Chondrocyte (in vitro differentiated cells): Measurements from ENCODE around the gene KIF6. TPM values are rescaled to one million over a fixed set of nuclear protein-coding genes. Genes with fewer than 3 reads are reported as not detected.
"Not testable (repeated sequence)": the region's sequence is repeated elsewhere in the genome, so short reads cannot be mapped to it uniquely, and the experiment has no call there.

ENCODE experiments used
- DNase-seq: peaks from one replicate; pipeline ENCODE4 v3.0.0; 2021; ENCODE audit warnings: mixed read lengths, low spot score
- H3K27ac Mint-ChIP-seq: one replicate; pipeline ENCODE4 v1.8.0; 2021; ENCODE audit warnings: mild to moderate bottlenecking, moderate library complexity, mixed read lengths; ENCODE audit not compliant: unreplicated experiment
- H3K27me3 Mint-ChIP-seq: 2 replicates; pipeline ENCODE4 v1.8.0; 2021; ENCODE audit warnings: low read depth, mixed read lengths
- H3K36me3 Mint-ChIP-seq: 2 replicates; pipeline ENCODE4 v1.8.0; 2021; ENCODE audit warnings: low read depth, mixed read lengths
- H3K4me1 Mint-ChIP-seq: 2 replicates; pipeline ENCODE4 v1.8.0; 2021; ENCODE audit warnings: low read depth, mild to moderate bottlenecking, mixed read lengths
- H3K4me3 Mint-ChIP-seq: one replicate; pipeline ENCODE4 v1.8.0; 2021; ENCODE audit warnings: mild to moderate bottlenecking, moderate library complexity, mixed read lengths; ENCODE audit not compliant: unreplicated experiment
- H3K9me3 Mint-ChIP-seq: 2 replicates; pipeline ENCODE4 v1.8.0; 2021; ENCODE audit warnings: low read depth, mixed read lengths
- CTCF ChIP-seq: fragments of 200-600 bp; sonication (generic); IDR thresholded peaks from 2 replicates; pipeline ENCODE4 v1.5.0; 2021; ENCODE audit warnings: antibody characterized with exemption, mild to moderate bottlenecking, moderate library complexity
- total RNA-seq: library from RNA; stranded (reverse); gene quantifications from 3 replicates; pipeline ENCODE4 v1.2.1, GENCODE V29; 2021

The KIF6 gene
- total RNA-seq, 1 donor from 2014 or later, result 0.62 TPM

- no peak for TF ChIP-seq CTCF
- peaks cover 2% of the 10 kb centered on the region for H3K9me3 Mint-ChIP-seq
- no peak for DNase-seq
- no peak overlapping the region for H3K4me3 Mint-ChIP-seq
- peaks cover 34% of the 10 kb centered on the region for H3K27me3 Mint-ChIP-seq
- no peaks in the 10 kb centered on the region for H3K36me3 Mint-ChIP-seq
- H3K27ac Mint-ChIP-seq, result no peak overlapping the region
- peaks cover 4% of the 10 kb centered on the region for H3K4me1 Mint-ChIP-seq
These were observed 432.6 kb downstream of the KIF6 start for GRCh38 chr6:39292637-39293036.

- peaks cover 34% of the 10 kb centered on the region for H3K27me3 Mint-ChIP-seq
- no peak for TF ChIP-seq CTCF
- peaks cover 2% of the 10 kb centered on the region for H3K9me3 Mint-ChIP-seq
- H3K27ac Mint-ChIP-seq, result no peak overlapping the region
- DNase-seq, result no peak
- H3K36me3 Mint-ChIP-seq, result no peaks in the 10 kb centered on the region
- H3K4me1 Mint-ChIP-seq, result no peaks in the 10 kb centered on the region
- H3K4me3 Mint-ChIP-seq, result no peak overlapping the region
These were observed 435.7 kb downstream of the KIF6 start for GRCh38 chr6:39289490-39289889.

GRCh38 chr6:39287601-39288000 is 437.6 kb downstream of the KIF6 start:
- no peak overlapping the region for H3K27ac Mint-ChIP-seq
- H3K27me3 Mint-ChIP-seq, result peaks cover 34% of the 10 kb centered on the region
- TF ChIP-seq CTCF, result no peak
- H3K36me3 Mint-ChIP-seq, result no peaks in the 10 kb centered on the region
- DNase-seq, result no peak
- H3K9me3 Mint-ChIP-seq, result peaks cover 2% of the 10 kb centered on the region
- no peak overlapping the region for H3K4me3 Mint-ChIP-seq
- no peaks in the 10 kb centered on the region for H3K4me1 Mint-ChIP-seq

- not testable (repeated sequence) for H3K4me3 Mint-ChIP-seq, H3K9me3 Mint-ChIP-seq, H3K36me3 Mint-ChIP-seq, H3K4me1 Mint-ChIP-seq, H3K27ac Mint-ChIP-seq, DNase-seq
- peaks cover 25% of the 10 kb centered on the region for H3K27me3 Mint-ChIP-seq
These were observed 438.6 kb downstream of the KIF6 start for GRCh38 chr6:39286596-39286995.

- H3K4me3 Mint-ChIP-seq, result no peak overlapping the region
- H3K4me1 Mint-ChIP-seq, result no peaks in the 10 kb centered on the region
- no peak for DNase-seq
- peaks cover 16% of the 10 kb centered on the region for H3K27me3 Mint-ChIP-seq
- no peaks in the 10 kb centered on the region for H3K36me3 Mint-ChIP-seq
- no peak overlapping the region for H3K27ac Mint-ChIP-seq
- TF ChIP-seq CTCF, result no peak
- no peaks in the 10 kb centered on the region for H3K9me3 Mint-ChIP-seq
These were observed 442.4 kb downstream of the KIF6 start for GRCh38 chr6:39282774-39283173.

- Mint-ChIP-seq H3K27ac (no peak overlapping the region), H3K9me3 (no peaks in the 10 kb centered on the region)
- DNase-seq, result no peak
These were observed 443.8 kb downstream of the KIF6 start for GRCh38 chr6:39281312-39281980.

More at GRCh38 chr6:39281312-39281980, 443.8 kb downstream of the KIF6 start:
- no peak for TF ChIP-seq CTCF
- no peaks in the 10 kb centered on the region for H3K4me1 Mint-ChIP-seq
- H3K27me3 Mint-ChIP-seq, result peaks cover 25% of the 10 kb centered on the region
- H3K36me3 Mint-ChIP-seq, result no peaks in the 10 kb centered on the region
- H3K4me3 Mint-ChIP-seq, result no peak overlapping the region
